Activated naive CD8-positive, alpha-beta T cell (primary cell): Measurements from ENCODE around the gene DGAT2L6.
"Not testable (repeated sequence)": the region's sequence is repeated elsewhere in the genome, so short reads cannot be mapped to it uniquely, and the experiment has no call there.

Experiments
- H3K27ac Mint-ChIP-seq: one replicate; pipeline ENCODE4 v1.8.0; 2021; ENCODE audit warnings: mixed read lengths
- H3K27me3 Mint-ChIP-seq: one replicate; pipeline ENCODE4 v1.8.0; 2021; ENCODE audit warnings: mixed read lengths
- H3K36me3 Mint-ChIP-seq: one replicate; pipeline ENCODE4 v1.8.0; 2021; ENCODE audit warnings: mixed read lengths
- H3K4me1 Mint-ChIP-seq: one replicate; pipeline ENCODE4 v1.8.0; 2021; ENCODE audit warnings: low read depth, mixed read lengths
- H3K4me3 Mint-ChIP-seq: one replicate; pipeline ENCODE4 v1.8.0; 2021; ENCODE audit warnings: mild to moderate bottlenecking, mixed read lengths
- H3K9me3 Mint-ChIP-seq: one replicate; pipeline ENCODE4 v1.8.0; 2021; ENCODE audit warnings: low read depth, mixed read lengths

Gene DGAT2L6

DNA sequence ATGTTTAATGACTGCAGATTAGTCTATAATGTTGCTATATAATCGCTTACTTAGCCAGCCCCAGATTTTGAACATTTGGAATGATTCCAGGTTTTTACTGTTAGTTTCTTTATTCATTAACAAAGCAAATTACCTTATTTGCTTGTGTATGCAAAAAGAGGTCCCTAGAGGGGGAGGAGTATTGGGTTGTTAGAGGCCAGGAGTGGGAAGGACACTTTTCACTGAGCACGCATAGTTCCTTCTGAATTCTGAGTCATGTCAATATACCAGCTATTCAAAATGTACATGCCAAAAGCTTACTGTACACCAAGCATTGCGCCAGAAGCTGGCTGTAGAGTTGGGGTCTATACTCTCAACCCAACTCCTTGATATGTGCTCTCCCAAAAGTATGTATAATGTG is 5.1 kb upstream of the DGAT2L6 start:
- H3K4me1 Mint-ChIP-seq = peaks cover 1% of the 10 kb centered on the region
- H3K27ac Mint-ChIP-seq = no peak overlapping the region
- no peak overlapping the region for H3K4me3 Mint-ChIP-seq
- no peaks in the 10 kb centered on the region for H3K27me3 Mint-ChIP-seq
- no peaks in the 10 kb centered on the region for H3K36me3 Mint-ChIP-seq
- no peaks in the 10 kb centered on the region for H3K9me3 Mint-ChIP-seq

DNA sequence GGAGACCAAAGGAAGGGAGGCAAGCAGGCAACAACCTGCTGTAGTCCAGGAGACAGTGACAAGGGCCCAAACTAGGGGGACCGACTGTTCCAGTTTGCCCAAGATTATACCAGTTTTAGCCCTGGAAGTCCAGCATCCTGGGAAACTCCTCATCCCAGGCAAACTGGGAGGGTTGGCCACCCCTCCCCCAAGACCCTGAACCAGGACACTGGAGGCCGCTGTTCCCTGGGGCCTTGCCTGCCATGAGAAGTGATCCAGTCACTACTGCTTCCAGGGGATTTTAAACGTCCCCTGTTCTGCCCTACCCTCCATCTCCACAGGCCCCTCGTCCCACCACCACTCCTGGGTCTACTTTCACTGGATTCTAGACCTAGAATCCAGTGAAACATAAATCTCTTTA is 4.3 kb upstream of the DGAT2L6 start:
- no peaks in the 10 kb centered on the region for H3K27me3 Mint-ChIP-seq
- H3K9me3 Mint-ChIP-seq = no peaks in the 10 kb centered on the region
- H3K4me3 Mint-ChIP-seq = no peak overlapping the region
- H3K27ac Mint-ChIP-seq = no peak overlapping the region
- no peaks in the 10 kb centered on the region for H3K36me3 Mint-ChIP-seq
- H3K4me1 Mint-ChIP-seq = peaks cover 1% of the 10 kb centered on the region

DNA sequence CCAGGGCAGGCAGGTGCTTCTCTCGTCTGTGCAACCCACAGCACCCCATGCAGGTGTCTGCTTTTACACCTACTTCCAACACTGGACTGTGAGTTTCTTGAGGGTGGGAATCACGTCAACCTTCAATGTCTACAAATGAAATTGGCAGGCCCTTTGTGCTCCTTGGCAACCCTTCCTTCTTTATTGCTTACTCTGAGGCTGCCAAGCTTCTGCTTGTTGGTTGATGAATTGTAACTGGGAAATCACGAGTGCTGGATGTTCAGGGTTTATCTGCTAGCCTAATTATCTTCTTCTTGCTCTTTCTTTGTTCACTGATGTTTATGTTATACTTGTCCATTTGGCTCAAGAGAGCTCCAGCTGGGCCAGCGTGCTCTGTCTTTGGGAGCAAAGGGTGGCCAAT is 2.5 kb upstream of the DGAT2L6 start:
- no peaks in the 10 kb centered on the region for H3K9me3 Mint-ChIP-seq
- no peaks in the 10 kb centered on the region for H3K27me3 Mint-ChIP-seq
- peaks cover 1% of the 10 kb centered on the region for H3K4me1 Mint-ChIP-seq
- no peaks in the 10 kb centered on the region for H3K36me3 Mint-ChIP-seq
- H3K4me3 Mint-ChIP-seq = no peak overlapping the region
- no peak overlapping the region for H3K27ac Mint-ChIP-seq

DNA sequence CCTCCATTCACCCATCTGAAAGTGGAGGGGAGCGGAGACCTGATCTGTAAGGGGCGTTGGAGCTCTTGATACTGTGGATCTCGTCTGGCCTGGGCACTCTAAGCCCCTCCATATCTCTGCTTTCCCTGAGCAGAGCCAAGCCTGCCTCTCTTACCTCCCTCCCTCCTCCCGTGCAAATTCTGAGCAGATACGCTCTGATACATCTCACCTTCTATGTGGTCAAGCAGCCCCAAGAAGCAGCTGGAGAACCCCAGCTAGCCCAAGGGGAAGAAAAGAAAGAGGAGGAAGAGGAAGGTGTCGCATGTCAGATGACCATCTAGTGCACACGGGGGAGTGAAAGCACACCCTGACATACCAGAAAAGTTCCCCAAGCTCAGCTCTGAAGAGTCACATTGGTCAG is 1.9 kb upstream of the DGAT2L6 start:
- Mint-ChIP-seq H3K4me3 (no peak overlapping the region), H3K27me3 (no peaks in the 10 kb centered on the region), H3K27ac (no peak overlapping the region), H3K4me1 (peaks cover 1% of the 10 kb centered on the region), H3K36me3 (no peaks in the 10 kb centered on the region), H3K9me3 (no peaks in the 10 kb centered on the region)

DNA sequence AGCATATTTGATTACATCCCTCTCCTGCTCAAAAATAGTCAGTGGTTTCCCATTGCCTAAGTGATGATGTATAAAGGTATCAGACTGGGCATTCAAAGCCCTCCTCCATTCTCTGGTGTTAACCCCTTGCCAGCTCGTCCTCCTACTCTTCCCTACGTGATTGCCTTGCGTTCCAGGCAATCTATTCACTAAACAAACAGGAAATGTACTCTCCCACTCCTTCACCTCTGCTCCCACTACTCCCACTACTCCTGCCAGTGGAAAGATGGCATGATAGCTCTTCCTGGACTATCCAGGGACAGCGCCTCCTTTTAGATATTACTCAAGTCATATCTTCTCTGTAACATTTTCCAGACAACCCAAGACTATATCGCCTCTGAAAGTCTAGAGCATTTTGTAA is 5.8 kb downstream of the DGAT2L6 start:
- no peaks in the 10 kb centered on the region for H3K36me3 Mint-ChIP-seq
- no peaks in the 10 kb centered on the region for H3K9me3 Mint-ChIP-seq
- no peaks in the 10 kb centered on the region for H3K4me1 Mint-ChIP-seq
- no peak overlapping the region for H3K4me3 Mint-ChIP-seq
- H3K27me3 Mint-ChIP-seq = no peaks in the 10 kb centered on the region
- H3K27ac Mint-ChIP-seq = no peak overlapping the region

DNA sequence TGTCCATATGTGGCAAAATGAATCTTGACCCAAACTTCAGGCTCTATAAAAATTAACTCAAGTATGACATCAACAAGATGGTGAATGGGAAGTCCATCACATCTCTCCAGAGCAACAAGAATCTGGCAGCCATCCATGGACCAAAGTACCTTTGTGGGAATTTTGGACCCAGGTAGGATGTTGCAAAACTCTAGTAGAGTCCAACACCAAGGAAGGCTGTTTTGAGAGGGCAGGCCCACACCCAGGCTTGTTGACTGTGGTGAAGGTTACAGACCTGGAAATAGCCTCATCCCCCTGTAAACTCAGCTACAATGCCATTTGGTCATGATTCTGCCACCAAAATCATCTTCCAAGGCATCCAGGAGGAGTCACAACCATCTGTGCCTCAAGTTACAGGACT is 12.9 kb downstream of the DGAT2L6 start:
- Mint-ChIP-seq H3K4me1 (no peaks in the 10 kb centered on the region), H3K4me3 (no peak overlapping the region), H3K27ac (no peak overlapping the region), H3K27me3 (no peaks in the 10 kb centered on the region), H3K9me3 (peaks cover 8% of the 10 kb centered on the region), H3K36me3 (peaks cover 9% of the 10 kb centered on the region)

DNA sequence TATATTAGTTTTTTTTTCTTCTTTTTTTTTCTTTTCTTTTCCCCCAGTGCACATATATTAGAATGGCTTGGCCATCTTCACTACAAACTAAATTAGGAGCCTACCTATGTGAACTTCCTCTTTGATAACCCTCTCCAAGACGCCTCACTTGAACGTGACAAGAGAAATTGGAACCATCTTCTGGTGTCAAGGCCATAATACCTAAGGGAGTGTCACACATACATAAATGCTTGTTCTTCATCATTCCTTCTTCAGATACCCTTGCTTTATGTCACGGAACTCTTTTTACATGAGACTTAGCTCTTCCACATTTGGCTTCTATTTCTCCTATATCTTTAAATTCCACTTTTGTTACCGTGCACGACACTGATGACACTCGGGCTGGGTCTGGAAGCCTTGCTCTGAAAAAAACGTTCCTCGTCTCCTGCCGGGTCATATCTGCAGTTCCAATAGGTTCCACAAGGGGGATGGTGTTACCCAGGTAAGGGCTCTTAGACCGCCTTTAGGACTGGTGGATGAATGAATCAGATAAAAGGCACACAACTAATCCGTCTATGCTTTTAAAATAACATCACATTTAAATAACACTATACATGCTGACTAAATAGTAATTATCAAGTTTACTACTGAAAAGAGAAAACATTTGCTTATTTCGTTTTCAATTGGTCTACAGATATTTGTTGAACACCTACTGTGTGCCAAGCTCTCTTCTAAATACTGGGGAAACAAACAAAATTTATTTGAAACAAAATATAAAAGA is 19.9 kb downstream of the DGAT2L6 start:
- no peaks in the 10 kb centered on the region for H3K9me3 Mint-ChIP-seq
- H3K4me1 Mint-ChIP-seq = peaks cover 4% of the 10 kb centered on the region
- H3K4me3 Mint-ChIP-seq = no peak overlapping the region
- H3K36me3 Mint-ChIP-seq = no peaks in the 10 kb centered on the region
- no peaks in the 10 kb centered on the region for H3K27me3 Mint-ChIP-seq
- no peak overlapping the region for H3K27ac Mint-ChIP-seq

DNA sequence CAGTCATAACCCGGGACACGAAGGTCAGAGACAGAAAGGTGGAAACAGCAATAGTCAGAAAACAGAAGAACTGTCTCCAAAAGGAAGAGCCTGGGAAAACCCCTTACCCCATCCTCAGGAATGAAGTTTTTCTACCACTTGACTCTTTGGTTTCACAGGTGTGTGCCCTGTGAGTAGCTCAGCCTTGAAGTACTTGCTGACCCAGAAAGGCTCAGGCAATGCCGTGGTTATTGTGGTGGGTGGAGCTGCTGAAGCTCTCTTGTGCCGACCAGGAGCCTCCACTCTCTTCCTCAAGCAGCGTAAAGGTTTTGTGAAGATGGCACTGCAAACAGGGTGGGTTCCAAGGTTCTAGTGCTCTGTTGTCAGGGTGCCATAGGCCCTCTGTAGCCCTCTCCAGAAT is 24.4 kb downstream of the DGAT2L6 start:
- H3K9me3 Mint-ChIP-seq = no peaks in the 10 kb centered on the region
- H3K36me3 Mint-ChIP-seq = no peaks in the 10 kb centered on the region
- peaks cover 4% of the 10 kb centered on the region for H3K4me1 Mint-ChIP-seq
- no peak overlapping the region for H3K4me3 Mint-ChIP-seq
- no peak overlapping the region for H3K27ac Mint-ChIP-seq
- H3K27me3 Mint-ChIP-seq = no peaks in the 10 kb centered on the region

DNA sequence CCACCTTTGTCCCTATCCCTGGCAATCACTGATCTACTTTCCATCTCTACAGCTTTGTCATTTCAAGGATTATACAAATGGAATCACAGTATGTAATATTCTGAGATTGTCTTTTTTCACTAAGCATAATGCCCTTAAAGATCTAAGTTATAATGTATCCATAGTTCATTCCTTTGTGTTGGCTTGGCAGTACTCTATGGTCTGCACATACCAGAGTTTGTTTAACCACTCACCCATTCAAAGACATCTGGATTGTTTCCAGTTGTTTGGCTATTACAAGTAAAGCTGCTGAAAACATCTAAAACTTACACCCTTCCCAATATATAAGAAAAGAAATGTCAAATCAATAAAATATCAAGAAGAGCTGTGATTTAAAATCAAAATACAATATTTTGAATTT is 31.2 kb downstream of the DGAT2L6 start:
- no peaks in the 10 kb centered on the region for H3K27me3 Mint-ChIP-seq
- no peaks in the 10 kb centered on the region for H3K36me3 Mint-ChIP-seq
- no peak overlapping the region for H3K4me3 Mint-ChIP-seq
- H3K27ac Mint-ChIP-seq = no peak overlapping the region
- H3K4me1 Mint-ChIP-seq = no peaks in the 10 kb centered on the region
- no peaks in the 10 kb centered on the region for H3K9me3 Mint-ChIP-seq

DNA sequence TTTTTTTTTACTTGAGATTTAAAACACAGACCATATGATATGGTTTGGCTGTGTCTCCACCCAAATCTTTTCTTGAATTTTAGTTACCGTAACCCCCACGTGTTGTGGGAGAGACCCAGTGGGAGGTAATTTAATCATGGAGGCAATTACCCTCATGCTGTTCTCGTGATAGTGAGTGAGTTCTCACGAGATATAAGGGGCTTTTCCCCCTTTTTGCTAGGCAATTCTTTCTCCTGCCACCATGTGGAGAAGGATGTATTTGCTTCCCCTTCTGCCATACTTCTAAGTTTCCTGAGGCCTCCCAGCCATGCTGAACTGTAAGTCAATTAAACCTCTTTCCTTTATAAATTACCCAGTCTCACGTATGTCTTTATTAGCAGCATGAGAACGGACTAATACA is 32.3 kb downstream of the DGAT2L6 start:
- H3K27ac Mint-ChIP-seq, H3K4me1 Mint-ChIP-seq, H3K9me3 Mint-ChIP-seq, H3K27me3 Mint-ChIP-seq, H3K4me3 Mint-ChIP-seq, H3K36me3 Mint-ChIP-seq: not testable (repeated sequence)

DNA sequence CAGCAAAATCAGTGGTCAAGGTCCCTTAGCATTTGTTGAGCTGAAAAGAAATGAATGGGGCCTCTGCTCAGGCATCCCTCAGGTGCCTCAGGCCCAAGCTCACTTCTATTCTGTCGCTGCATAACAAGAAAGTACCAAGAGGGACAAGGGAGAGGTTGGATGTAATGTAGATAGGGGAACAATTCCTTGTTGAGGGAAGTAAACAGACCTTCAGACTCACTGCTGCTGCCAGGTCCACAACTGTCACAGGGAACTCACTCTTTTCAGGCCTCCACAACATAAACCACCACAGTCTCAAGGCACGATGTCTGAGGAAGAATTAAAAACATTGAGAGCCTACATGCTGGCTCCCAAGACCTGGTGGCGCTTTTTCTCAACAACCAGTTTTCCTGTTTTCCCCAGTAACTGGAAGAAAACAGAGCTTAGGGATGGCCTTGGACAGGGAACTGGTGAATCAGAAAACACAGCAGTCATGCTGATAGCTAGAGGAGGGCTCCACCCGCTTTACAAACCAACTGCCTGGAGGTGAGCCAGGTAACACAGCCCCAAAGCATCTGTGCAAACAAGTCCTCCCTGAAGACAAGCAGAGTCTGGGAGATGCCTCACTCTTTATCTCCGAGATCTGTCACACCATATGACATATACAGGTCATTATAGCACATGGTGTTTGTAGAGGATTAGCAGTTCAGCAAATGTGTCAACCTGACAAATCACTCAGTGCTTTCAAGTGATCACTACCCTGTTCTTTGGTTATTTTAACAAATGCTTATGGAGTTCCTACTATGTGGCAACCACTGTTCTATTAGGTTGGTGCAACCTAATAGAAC is 42.9 kb downstream of the DGAT2L6 start:
- Mint-ChIP-seq H3K36me3 (no peaks in the 10 kb centered on the region), H3K27ac (no peak overlapping the region), H3K4me1 (no peaks in the 10 kb centered on the region), H3K4me3 (no peak overlapping the region), H3K9me3 (no peaks in the 10 kb centered on the region), H3K27me3 (no peaks in the 10 kb centered on the region)

DNA sequence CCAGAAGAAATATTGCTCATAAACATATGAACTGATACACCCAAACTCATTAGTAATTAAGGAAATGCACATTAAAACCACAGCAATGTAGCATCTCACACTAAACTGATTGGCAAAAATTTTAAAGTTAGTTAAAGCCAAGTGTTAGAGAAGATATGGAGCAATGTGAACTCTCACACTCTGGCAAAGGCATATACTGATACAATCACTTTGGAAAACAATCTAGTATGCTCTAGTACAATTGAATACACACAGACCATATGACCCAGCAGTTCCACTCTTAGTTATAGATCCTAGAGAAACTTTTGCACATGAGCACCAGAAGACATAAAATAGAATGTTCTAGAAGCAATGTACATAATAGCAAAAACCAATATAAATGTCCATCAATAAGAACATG is 48.8 kb downstream of the DGAT2L6 start:
- Mint-ChIP-seq H3K4me3 (no peak overlapping the region), H3K36me3 (no peaks in the 10 kb centered on the region), H3K27me3 (no peaks in the 10 kb centered on the region), H3K4me1 (no peaks in the 10 kb centered on the region), H3K9me3 (no peaks in the 10 kb centered on the region), H3K27ac (no peak overlapping the region)

DNA sequence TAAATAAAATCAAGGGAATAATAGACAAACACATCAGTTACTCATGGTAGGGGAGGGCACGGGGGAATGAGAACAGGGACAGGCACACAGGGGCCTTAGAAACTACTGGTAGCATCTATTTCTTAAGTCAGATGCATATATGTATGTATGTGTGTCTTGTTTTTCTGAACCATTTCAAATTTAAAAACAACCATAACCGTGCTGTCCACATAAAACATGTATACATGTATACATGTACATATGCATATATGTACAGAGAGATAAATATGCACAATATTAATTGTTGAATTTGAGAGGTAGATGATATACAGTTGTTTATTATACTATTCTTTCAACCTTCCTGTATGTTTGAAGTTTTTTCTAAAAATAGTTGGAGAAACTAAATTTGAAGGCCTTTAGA is 49.4 kb downstream of the DGAT2L6 start:
- no peak overlapping the region for H3K4me3 Mint-ChIP-seq
- no peaks in the 10 kb centered on the region for H3K9me3 Mint-ChIP-seq
- no peak overlapping the region for H3K27ac Mint-ChIP-seq
- no peaks in the 10 kb centered on the region for H3K36me3 Mint-ChIP-seq
- no peaks in the 10 kb centered on the region for H3K27me3 Mint-ChIP-seq
- H3K4me1 Mint-ChIP-seq = no peaks in the 10 kb centered on the region

DNA sequence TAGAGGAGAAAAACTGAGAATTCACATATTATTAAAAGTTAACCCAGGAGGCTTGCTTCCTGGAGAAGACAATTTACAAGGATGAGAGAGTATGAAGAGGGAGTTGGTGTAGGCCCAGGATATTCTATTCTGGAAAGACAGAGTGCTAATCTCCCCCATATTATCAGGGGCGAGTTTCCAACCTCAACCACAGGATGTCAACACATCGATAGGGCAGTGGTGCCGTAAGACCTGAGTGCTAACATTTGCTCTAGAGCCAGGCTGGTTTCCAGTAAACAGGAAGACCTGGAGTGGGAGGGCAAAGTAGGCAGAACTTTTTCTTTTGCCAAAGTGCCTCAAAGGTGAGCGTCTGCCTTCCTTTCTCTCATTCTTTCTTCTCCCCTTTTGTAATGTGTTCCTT is 54.4 kb downstream of the DGAT2L6 start:
- no peak overlapping the region for H3K27ac Mint-ChIP-seq
- no peaks in the 10 kb centered on the region for H3K27me3 Mint-ChIP-seq
- no peaks in the 10 kb centered on the region for H3K4me1 Mint-ChIP-seq
- H3K36me3 Mint-ChIP-seq = no peaks in the 10 kb centered on the region
- no peak overlapping the region for H3K4me3 Mint-ChIP-seq
- H3K9me3 Mint-ChIP-seq = no peaks in the 10 kb centered on the region

DNA sequence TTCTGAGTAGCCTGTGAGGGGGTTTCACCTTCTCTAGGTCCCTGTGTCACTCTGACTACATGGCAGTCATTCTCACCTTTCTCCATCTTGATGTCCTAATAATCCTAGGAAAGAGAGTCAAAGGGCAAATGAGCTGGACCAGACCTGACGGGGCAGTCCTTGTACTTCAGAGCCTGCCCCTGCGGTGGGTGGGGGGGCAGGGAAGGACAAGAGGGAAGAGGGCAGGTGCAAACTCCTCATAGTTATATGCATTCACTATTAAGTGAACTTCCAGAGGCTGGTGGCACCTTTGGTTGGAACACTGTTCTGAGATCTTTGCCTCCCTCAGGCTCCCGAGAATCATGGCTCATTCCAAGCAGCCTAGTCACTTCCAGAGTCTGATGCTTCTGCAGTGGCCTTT is 57.1 kb downstream of the DGAT2L6 start, which contains the start of gene AWAT1:
Gene AWAT1 (plus strand): TSS at position 301 of the 400 bp plus-strand sequence. CDS start 41 bp downstream, at position 342.
- H3K4me1 Mint-ChIP-seq = no peaks in the 10 kb centered on the region
- no peaks in the 10 kb centered on the region for H3K36me3 Mint-ChIP-seq
- H3K27ac Mint-ChIP-seq = no peak within 1 kb of the TSS
- H3K9me3 Mint-ChIP-seq = no peaks in the 10 kb centered on the region
- H3K27me3 Mint-ChIP-seq = no peaks in the 10 kb centered on the region
- no peak within 1 kb of the TSS for H3K4me3 Mint-ChIP-seq

DNA sequence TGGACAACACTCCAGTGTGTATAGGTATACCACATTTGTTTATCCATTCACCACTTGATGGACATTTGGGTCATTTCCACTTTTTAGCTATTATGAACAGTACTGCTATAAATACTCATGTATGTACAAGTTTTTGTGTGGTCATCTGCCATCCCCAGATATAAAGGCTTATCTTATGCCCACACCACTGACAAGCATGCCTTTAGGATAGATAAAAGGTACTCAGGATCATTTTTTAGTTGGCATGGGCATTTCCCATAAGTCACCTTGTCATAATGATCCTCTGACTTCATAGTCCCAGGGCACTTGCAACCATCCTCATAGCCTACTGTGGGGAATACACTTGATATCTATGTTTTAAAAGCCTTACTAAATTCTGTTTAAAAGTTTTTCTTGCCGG is 63.5 kb downstream of the DGAT2L6 start:
- no peaks in the 10 kb centered on the region for H3K9me3 Mint-ChIP-seq
- H3K27me3 Mint-ChIP-seq = no peaks in the 10 kb centered on the region
- H3K27ac Mint-ChIP-seq = no peak overlapping the region
- H3K36me3 Mint-ChIP-seq = no peaks in the 10 kb centered on the region
- no peaks in the 10 kb centered on the region for H3K4me1 Mint-ChIP-seq
- H3K4me3 Mint-ChIP-seq = no peak overlapping the region
